NOMO-1 (cell line): ENCODE results near the gene CCDC116.
"Not testable (repeated sequence)": the region's sequence is repeated elsewhere in the genome, so short reads cannot be mapped to it uniquely, and the experiment has no call there.

Experiments
- DNase-seq, 2 experiments: peaks; one replicate each; lab custom pipeline; 2025; ENCODE audit not compliant: unreplicated experiment in 2 of 2; lab: John Stamatoyannopoulos, UW

CCDC116 gene

GRCh38 chr22:21609556-21610157 lies 22.9 kb upstream of the CCDC116 start:
- not testable (repeated sequence) for DNase-seq

GRCh38 chr22:21611210-21611977 lies 21.2 kb upstream of the CCDC116 start:
- no peak for DNase-seq

- no peak for DNase-seq
These were observed 19.7 kb upstream of the CCDC116 start for GRCh38 chr22:21612858-21613257.

- DNase-seq, result no peak
These were observed 18.9 kb upstream of the CCDC116 start for GRCh38 chr22:21613553-21614233.

- no peak for DNase-seq
These were observed 16.8 kb upstream of the CCDC116 start for GRCh38 chr22:21615731-21616130.

GRCh38 chr22:21617337-21617736 lies 15.2 kb upstream of the CCDC116 start:
- DNase-seq, result not testable (repeated sequence)

- DNase-seq, result no peak
These were observed 11.5 kb upstream of the CCDC116 start for GRCh38 chr22:21621025-21621424.

GRCh38 chr22:21622011-21622918 lies 10.3 kb upstream of the CCDC116 start:
- DNase-seq, result peak; percentile 31 to 56

GRCh38 chr22:21622919-21623647 lies 9.5 kb upstream of the CCDC116 start:
- no peak for DNase-seq

- no peak for DNase-seq
These were observed 9.0 kb upstream of the CCDC116 start for GRCh38 chr22:21623648-21623970.

- no peak for DNase-seq
These were observed 8.3 kb upstream of the CCDC116 start for GRCh38 chr22:21624120-21624879.

GRCh38 chr22:21624880-21625791 lies 7.4 kb upstream of the CCDC116 start:
- peak; percentile 33 to 45 for DNase-seq

- no peak for DNase-seq
These were observed 6.4 kb upstream of the CCDC116 start for GRCh38 chr22:21626073-21626734.

- DNase-seq, result no peak
These were observed 5.7 kb upstream of the CCDC116 start for GRCh38 chr22:21626735-21627469.

GRCh38 chr22:21628386-21629254 lies 3.9 kb upstream of the CCDC116 start:
- no peak for DNase-seq
